GM21576 (cell line): ENCODE data around the gene PLRG1.
A peak's percentile ranks its signal among the peaks of the same experiment; 100 is the strongest.
"Not testable (repeated sequence)": the region's sequence is repeated elsewhere in the genome, so short reads cannot be mapped to it uniquely, and the experiment has no call there.

Source experiments
- ATAC-seq: cut with Tn5 transposase; IDR thresholded peaks from one replicate; pipeline ENCODE4 v1.9.1; 2021; ENCODE audit warnings: mild to moderate bottlenecking, moderate library complexity; ENCODE audit not compliant: unreplicated experiment

Gene PLRG1

GRCh38 chr4:154549894-154550790, at the start of gene PLRG1:
Gene PLRG1 (minus strand): TSS chr4:154550400. CDS start chr4:154550308, 92 bp downstream.
- ATAC-seq = peak; percentile 98

- no peak for ATAC-seq
Measured at GRCh38 chr4:154597798-154598774, 47.9 kb upstream of the PLRG1 start.

GRCh38 chr4:154597281-154597680, 47.1 kb upstream of the PLRG1 start:
- ATAC-seq = not testable (repeated sequence)

- no peak for ATAC-seq
Measured at GRCh38 chr4:154595807-154596206, 45.6 kb upstream of the PLRG1 start.

GRCh38 chr4:154594343-154594742, 44.1 kb upstream of the PLRG1 start:
- ATAC-seq = not testable (repeated sequence)

- no peak for ATAC-seq
Measured at GRCh38 chr4:154593868-154594267, 43.7 kb upstream of the PLRG1 start.

GRCh38 chr4:154591890-154592289, 41.7 kb upstream of the PLRG1 start:
- no peak for ATAC-seq

GRCh38 chr4:154590329-154591006, 40.3 kb upstream of the PLRG1 start, which contains the start of gene FGA:
Gene FGA (minus strand): TSS chr4:154590742. CDS start chr4:154590687, 55 bp downstream.
- no peak for ATAC-seq

- ATAC-seq = no peak
Measured at GRCh38 chr4:154589296-154590197, 39.3 kb upstream of the PLRG1 start.

GRCh38 chr4:154588198-154588597, 38.0 kb upstream of the PLRG1 start:
- ATAC-seq = no peak

- no peak for ATAC-seq
Measured at GRCh38 chr4:154586296-154587033, 36.3 kb upstream of the PLRG1 start.

- no peak for ATAC-seq
Measured at GRCh38 chr4:154585369-154586018, 35.3 kb upstream of the PLRG1 start.

- no peak for ATAC-seq
Measured at GRCh38 chr4:154584259-154584658, 34.1 kb upstream of the PLRG1 start.

- ATAC-seq = no peak
Measured at GRCh38 chr4:154583677-154584076, 33.5 kb upstream of the PLRG1 start.

GRCh38 chr4:154583230-154583629, 33.0 kb upstream of the PLRG1 start:
- ATAC-seq = no peak

GRCh38 chr4:154582723-154583122, 32.5 kb upstream of the PLRG1 start:
- no peak for ATAC-seq

- ATAC-seq = no peak
Measured at GRCh38 chr4:154579927-154580326, 29.7 kb upstream of the PLRG1 start.

- no peak for ATAC-seq
Measured at GRCh38 chr4:154578919-154579318, 28.7 kb upstream of the PLRG1 start.

GRCh38 chr4:154577324-154577723, 27.1 kb upstream of the PLRG1 start:
- no peak for ATAC-seq
